Peyer's patch (tissue), 4 donors: ENCODE measurements around the gene AFAP1L1.

Experiments
- POLR2A ChIP-seq, 2 donors: fragments of 450-650 bp; IDR thresholded peaks; one replicate each; pipeline ENCODE4 v1.5.1; 2017; ENCODE audit warnings: antibody characterized with exemption in 2 of 2, mild to moderate bottlenecking in 2 of 2, moderate library complexity in 2 of 2
- TF ChIP-seq, protein P1 (sequence below), 6 experiments: fragments of 450-650 bp in 4 of 6; fragments of 200-600 bp in 2 of 6; sonication (generic) in 1 of 6; IDR thresholded peaks; one replicate each; pipeline ENCODE4 v1.5.1; 2017 to 2019; ENCODE audit warnings: antibody characterized with exemption in 6 of 6, mild to moderate bottlenecking in 3 of 6, moderate library complexity in 1 of 6

DNA sequence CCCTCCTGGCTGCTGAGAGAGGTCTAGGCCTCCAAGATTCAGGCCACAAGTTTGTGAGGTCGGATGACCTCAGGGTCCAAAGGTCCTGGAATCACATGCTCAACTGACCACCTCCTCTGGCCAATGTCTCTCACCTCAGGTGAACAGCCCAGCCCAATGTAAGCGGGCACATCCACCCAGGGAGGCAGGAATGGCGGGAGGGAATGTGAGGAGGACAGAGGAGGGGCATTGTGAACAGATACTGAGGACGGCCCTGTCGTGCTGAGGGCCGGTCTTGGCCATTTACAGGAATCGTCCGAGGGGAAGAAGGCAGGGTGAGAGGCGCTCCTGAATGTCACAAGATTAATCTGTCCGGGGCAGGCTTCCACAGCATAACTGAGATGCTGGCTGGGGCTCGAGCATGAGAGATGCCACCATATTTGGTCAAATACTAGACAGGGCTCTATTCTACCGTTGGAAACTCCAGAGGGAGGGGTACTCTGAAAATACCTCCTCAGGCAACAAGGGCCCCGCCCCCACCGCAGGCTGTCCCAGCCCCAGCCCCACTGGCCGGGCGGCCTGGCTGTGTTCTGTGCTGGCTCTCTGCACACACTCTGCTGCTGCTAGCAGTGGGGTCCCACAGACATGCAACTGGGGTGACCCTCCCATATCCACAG, 108.9 kb downstream of the AFAP1L1 start:
- TF ChIP-seq, protein P1, sequence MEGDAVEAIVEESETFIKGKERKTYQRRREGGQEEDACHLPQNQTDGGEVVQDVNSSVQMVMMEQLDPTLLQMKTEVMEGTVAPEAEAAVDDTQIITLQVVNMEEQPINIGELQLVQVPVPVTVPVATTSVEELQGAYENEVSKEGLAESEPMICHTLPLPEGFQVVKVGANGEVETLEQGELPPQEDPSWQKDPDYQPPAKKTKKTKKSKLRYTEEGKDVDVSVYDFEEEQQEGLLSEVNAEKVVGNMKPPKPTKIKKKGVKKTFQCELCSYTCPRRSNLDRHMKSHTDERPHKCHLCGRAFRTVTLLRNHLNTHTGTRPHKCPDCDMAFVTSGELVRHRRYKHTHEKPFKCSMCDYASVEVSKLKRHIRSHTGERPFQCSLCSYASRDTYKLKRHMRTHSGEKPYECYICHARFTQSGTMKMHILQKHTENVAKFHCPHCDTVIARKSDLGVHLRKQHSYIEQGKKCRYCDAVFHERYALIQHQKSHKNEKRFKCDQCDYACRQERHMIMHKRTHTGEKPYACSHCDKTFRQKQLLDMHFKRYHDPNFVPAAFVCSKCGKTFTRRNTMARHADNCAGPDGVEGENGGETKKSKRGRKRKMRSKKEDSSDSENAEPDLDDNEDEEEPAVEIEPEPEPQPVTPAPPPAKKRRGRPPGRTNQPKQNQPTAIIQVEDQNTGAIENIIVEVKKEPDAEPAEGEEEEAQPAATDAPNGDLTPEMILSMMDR (IDR thresholded peaks at IDR 0.05) = no peak
- TF ChIP-seq POLR2A (IDR thresholded peaks at IDR 0.05) = no peak
